NCI-H187 (cell line): Measurements from ENCODE around the gene FANCI.

Experiments
- DNase-seq, 2 experiments: peaks; one replicate each; lab custom pipeline; 2025; lab: John Stamatoyannopoulos, UW

FANCI gene

DNA sequence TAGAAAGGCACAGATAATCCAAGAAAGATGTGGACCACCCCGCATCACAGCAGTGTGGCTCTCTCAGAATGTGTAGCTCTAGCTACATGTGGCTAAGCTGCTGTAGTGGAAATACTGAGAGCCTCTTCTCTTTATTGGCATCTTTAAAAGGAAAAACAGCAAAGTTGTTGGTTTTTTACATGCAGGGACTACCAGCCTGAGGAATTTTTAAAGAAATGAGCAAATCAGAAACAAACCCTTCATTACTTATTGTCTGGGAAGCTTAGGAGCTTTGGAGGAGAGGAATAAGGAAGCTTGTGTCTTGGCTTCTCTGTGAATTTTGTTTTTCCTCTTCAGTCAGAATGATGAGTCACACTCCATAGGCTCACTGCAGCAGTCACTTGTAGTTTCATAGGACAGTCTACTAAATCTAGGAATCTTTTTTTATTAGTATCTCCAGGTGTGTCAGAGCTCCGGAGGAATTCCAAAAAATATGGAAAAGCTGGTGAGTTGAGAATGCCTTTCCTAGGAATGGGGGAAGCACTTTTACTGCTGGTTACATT lies 63.3 kb downstream of the FANCI start:
- no peak for DNase-seq

GRCh38 chr15:89307791-89308190 lies 64.0 kb downstream of the FANCI start:
- no peak for DNase-seq

DNA sequence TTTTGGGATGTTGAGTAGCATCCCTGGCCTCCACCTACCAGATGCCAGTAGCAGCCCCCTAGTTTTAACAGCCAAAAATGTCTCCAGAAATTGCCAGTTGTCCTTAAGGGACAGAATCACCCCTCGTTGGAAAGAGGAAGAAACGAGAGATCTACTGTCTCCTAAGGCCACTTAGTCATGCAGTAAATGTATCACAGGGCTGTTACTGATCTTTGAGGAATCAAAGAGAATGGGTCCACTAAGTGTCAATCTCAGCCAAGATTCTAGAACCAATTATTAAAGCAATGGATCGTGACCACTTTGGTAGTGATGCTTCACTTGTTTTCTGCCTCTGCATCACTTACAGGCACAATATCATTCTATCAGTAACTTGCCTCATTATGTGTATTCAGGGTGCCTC lies 64.5 kb downstream of the FANCI start:
- DNase-seq = no peak

DNA sequence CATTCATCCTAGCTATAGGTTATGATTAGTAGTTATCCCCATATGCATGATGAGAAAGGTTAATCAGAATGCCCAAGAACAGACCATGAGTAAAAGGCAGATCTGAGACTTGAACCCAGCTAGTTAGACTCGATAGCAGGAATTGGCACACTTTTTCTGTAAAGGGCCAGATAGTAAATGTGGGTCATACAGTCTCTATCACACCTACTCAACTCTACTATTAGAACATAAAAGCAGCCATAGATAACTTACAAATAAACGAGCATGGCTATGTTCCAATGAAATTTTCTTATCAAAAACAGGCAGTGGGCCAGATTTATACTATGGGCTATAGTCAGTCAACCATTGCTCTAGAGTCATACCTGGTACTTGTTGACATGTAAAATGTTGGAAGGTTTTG lies 66.2 kb downstream of the FANCI start:
- no peak for DNase-seq

DNA sequence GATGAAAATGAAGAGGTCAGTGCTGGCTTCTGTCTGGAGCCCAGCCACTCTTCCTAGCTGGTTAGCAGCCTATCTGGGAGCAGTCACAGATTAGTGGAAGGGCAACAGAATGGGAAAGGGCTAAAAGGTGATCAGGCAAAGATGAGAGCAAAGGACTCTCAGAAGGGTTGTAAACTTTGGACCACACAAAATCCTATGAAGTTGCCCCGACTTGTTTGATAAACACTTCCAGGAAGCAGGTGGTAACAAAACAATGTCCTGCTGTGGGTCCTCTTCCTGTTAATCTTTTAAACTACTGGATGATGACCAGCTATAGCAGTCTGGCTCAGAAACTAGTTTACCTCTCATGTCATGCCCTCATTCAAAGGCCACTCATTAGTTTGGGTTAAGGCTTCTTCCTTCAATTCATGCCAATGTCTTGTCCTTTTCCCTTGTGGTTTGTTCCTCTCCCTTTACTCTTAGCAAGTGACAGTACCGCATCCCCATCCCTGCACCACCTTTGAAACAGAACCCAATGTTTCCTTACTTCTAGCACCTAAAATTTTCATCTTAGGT lies 71.7 kb downstream of the FANCI start:
- DNase-seq = no peak

DNA sequence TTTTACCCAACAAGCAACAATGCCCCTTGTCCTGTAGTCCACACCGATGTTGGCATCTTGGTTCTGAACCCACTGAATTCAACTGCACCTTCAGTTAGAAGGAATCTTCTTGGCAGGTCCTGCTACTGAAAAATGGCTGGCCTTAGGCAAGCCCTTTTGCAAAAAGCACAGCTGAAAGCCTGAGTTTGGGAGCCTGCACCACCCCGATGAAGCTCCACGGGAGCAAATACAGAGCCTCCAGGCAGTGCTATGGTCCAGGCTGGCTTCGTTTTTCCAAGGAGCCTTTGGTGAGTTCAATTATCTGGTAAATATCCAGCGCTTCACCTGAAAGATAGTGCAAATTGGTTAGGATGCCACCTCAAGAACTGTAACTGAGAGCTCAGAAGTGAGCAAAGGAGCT lies 72.7 kb downstream of the FANCI start:
- no peak for DNase-seq

GRCh38 chr15:89317186-89317720 lies 73.5 kb downstream of the FANCI start:
- no peak for DNase-seq

DNA sequence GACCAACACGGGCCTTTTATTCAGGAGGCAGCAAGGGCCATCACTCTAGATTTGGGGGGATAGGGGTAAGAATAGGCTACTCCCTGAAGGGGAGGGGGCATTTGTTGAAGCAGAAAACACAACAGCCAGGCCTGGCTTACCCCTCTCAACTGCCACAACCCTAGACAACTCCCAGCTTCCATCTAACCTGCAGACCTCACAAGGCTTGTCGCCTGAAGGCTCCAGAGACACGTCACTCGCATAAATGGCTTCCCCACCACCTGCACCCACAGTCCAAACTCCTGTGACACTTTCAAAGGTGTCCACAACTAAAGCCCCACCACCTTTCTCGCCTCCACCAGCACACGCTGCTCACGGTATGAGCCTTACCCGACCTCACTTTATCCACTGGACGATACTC lies 75.9 kb downstream of the FANCI start:
- DNase-seq = no peak

DNA sequence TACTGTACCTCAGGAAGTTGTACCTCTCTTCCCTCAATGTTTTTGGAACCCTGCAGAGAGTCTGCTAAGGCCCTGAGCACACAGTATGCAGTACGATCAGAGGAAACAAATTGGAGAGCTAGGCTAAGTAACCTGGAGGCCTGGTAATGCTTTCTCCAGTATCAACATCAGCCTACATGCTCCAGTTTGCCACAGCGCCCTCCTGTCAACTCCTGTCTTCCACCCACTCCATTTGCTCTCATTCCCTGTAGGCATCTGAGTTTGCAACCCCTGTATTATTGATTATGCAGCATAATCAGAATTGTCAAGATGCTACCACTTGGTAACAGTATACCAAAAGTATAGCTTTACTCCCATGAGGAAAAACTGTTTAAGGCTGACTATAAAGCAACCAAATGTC lies 76.4 kb downstream of the FANCI start:
- DNase-seq = no peak

- no peak for DNase-seq
Observed at GRCh38 chr15:89321521-89322410, 78.0 kb downstream of the FANCI start.

- no peak for DNase-seq
Observed at GRCh38 chr15:89322822-89323221, 79.0 kb downstream of the FANCI start.

DNA sequence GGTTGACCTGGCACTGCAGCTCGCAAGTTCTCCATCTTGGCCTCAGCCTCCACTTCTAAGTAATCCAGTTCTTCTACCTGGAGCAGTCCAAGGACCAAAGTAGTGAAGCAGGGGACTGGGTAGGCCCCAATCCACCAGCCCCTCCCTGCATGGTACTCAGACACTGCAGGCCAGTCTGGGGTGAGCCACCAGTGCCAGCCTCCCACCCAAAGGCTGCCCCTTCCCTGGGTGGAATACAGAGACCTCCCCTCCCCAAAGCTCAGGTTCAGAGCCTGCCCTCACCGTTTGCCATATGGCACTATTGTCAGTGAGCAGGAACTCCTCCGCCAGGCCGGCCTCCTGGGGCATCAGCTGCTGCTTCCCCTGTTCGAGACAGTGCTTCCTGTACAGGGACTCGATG lies 80.0 kb downstream of the FANCI start:
- DNase-seq = no peak

- no peak for DNase-seq
Observed at GRCh38 chr15:89325039-89325803, 81.4 kb downstream of the FANCI start.

GRCh38 chr15:89326316-89326715 lies 82.5 kb downstream of the FANCI start:
- DNase-seq = no peak

- no peak for DNase-seq
Observed at GRCh38 chr15:89327113-89327512, 83.3 kb downstream of the FANCI start.

GRCh38 chr15:89328398-89329254 lies 84.8 kb downstream of the FANCI start:
- no peak for DNase-seq

DNA sequence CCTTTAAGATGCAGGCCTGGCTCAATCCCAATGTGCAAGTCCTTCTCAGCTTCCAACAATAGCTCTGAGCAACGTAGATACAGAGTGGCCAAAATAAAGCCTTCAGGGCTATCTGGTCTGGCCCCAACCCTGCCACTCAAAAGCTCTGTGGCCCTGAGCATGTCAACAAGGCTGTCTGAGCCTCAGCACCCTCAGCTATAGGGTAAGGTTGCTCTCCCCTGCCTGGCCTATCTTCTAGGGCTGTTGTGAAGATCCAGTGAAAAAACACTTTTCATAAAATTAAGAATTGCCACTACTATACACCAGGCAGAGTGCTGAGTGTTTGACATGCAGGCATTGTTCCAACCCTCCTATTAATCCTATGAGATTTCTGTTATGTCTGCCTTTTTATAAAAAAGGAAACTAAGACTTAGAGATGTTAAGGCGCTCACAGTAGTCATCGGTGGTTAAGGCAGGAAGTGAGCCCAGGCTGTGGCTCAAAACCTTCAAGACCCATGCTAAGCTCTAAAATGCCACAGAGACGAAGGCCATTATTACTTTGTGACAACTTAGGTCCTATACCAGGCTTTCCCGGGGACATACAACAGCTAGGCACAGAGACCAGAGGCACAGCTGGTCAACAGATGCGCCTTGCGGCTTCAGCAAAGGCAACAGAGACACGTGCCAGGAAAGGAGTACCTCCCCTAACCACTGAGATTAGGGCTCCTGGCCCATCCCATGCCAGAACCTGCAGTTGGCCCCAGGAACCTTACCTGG lies 85.7 kb downstream of the FANCI start:
- DNase-seq = no peak

DNA sequence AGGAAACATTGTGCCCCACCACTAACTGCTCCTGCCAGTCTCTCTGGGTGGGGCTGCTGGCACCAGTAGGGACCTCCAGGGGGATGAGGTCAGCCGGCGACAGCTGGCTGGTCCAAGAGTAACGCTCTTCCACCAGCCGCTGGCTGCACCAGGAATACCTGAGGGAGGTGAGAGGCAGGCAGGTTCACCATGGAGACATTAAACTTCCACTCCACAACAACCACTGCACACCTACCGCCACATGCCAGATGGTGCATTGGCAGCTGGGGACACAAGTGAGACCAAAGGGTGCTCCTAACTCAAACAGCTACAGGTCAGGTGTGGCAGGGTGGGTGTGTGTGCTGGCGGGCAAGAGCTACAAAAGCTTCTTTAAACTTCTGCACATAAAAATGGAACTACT lies 86.3 kb downstream of the FANCI start:
- DNase-seq = no peak

DNA sequence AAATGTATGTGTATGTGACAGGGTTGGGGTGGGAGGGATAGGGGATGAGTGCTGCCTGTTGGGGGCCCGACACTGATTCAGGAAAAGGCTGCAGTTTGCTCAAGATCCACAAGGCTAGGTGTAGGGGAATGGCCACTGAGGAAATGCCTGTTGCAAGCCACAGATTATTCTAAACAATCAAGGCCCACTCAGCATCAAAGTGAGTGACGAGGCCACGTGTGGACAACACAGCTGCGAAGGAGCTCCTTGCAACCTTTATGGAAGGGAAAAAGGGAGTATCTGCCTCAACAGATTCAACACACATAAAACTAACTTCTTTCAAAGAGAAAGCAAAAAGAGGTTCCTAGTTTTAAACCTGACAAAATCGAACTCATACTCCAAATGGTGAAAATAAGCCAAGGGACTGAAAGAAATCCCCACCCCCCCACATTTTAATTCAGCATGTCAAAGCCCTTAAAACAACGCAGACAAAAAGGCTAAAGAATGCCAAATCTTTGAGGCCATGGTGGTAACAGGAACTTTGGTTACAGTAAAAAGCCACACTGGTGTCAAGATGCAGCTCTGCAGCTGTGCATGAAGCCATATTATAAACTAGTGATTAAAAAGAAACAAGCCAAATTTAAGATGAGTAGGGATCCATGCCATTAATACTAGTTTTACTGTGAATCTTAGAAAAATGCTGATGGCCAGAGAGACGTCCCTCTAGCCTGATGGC lies 87.3 kb downstream of the FANCI start:
- DNase-seq = no peak

DNA sequence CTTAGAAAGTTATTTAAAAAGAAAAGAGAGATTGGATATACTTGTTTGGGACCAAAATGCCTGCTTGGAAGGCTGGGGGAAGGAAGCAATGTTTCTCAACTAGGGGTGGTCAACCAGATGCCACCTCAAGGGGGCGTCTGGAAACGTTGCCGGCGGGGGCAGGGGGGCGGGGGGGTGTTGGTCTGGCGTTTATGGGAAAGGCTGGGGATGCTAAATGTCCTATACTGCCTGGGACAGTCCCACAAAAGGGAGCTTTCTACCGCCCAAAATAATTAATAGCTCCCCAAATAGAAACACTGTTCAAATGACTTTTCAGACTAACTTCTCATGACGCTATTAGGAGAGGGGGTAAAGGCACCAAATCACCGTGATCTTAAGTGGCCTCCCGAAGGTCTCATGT lies 88.7 kb downstream of the FANCI start:
- no peak for DNase-seq
